Neuronal stem cell (in vitro differentiated cells): ENCODE measurements around the gene HRAS.

Experiments used
- DNase-seq: peaks from one replicate; pipeline ENCODE4 v3.0.0-alpha.2; 2013; ENCODE audit warnings: low spot score
- H2AFZ ChIP-seq: one replicate; pipeline ENCODE4 v1.6.1; 2013; ENCODE audit warnings: mild to moderate bottlenecking, low read length, inconsistent platforms
- H2AK5ac ChIP-seq: 2 replicates; pipeline ENCODE4 v1.6.1; 2013; ENCODE audit warnings: low read depth, mild to moderate bottlenecking, inconsistent platforms, low read length, moderate library complexity, mixed read lengths
- H2BK120ac ChIP-seq: 2 replicates; pipeline ENCODE4 v1.6.1; 2013; ENCODE audit warnings: low read depth, mild to moderate bottlenecking, inconsistent platforms, low read length, moderate library complexity, mixed read lengths
- H2BK12ac ChIP-seq: one replicate; pipeline ENCODE4 v1.6.1; 2013; ENCODE audit warnings: low read length, inconsistent platforms
- H2BK15ac ChIP-seq: 2 replicates; pipeline ENCODE4 v1.6.1; 2013; ENCODE audit warnings: mild to moderate bottlenecking, low read length, inconsistent platforms, mixed read lengths
- H2BK5ac ChIP-seq: one replicate; pipeline ENCODE4 v1.6.1; 2013; ENCODE audit warnings: inconsistent platforms, mild to moderate bottlenecking, low read length, moderate library complexity
- H3K14ac ChIP-seq: one replicate; pipeline ENCODE4 v1.6.1; 2013; ENCODE audit warnings: low read length, inconsistent platforms
- H3K18ac ChIP-seq: 2 replicates; pipeline ENCODE4 v1.6.1; 2013; ENCODE audit warnings: low read length, inconsistent platforms
- H3K23ac ChIP-seq: 2 replicates; pipeline ENCODE4 v1.6.1; 2013; ENCODE audit warnings: low read depth, mild to moderate bottlenecking, mixed read lengths, low read length, inconsistent platforms; ENCODE audit not compliant: poor library complexity
- H3K27ac ChIP-seq: replicated peaks from 3 replicates; pipeline ENCODE4 v1.5.1; 2013; ENCODE audit warnings: low read length, inconsistent platforms
- H3K27me3 ChIP-seq, 3 experiments: 2 replicates each; pipeline ENCODE4 v1.6.1; 2013; ENCODE audit warnings: low read length in 3 of 3, mild to moderate bottlenecking in 2 of 3, inconsistent platforms in 1 of 3, low read depth in 1 of 3, mixed read lengths in 1 of 3, moderate library complexity in 1 of 3; ENCODE audit not compliant: control insufficient read depth in 3 of 3, insufficient read depth in 3 of 3
- H3K36me3 ChIP-seq, 2 donors: replicated peaks in 1 of 2; 2 replicates each; pipeline ENCODE4 v1.6.1; 2013; ENCODE audit warnings: low read length in 2 of 2; ENCODE audit not compliant: control insufficient read depth in 2 of 2, insufficient read depth in 2 of 2
- H3K4ac ChIP-seq: 2 replicates; pipeline ENCODE4 v1.6.1; 2013; ENCODE audit warnings: inconsistent platforms, mild to moderate bottlenecking, low read length, moderate library complexity
- H3K4me1 ChIP-seq, 2 donors: 1 replicate in 1 of 2; 2 replicates in 1 of 2; pipeline ENCODE4 v1.6.1; 2013; ENCODE audit warnings: low read length in 2 of 2, low read depth in 1 of 2; ENCODE audit not compliant: control insufficient read depth in 2 of 2, insufficient read depth in 1 of 2
- H3K4me2 ChIP-seq: one replicate; pipeline ENCODE4 v1.6.1; 2013; ENCODE audit warnings: mild to moderate bottlenecking, low read length, inconsistent platforms; ENCODE audit not compliant: insufficient read depth, poor library complexity, severe bottlenecking
- H3K4me3 ChIP-seq, 2 donors: 2 replicates each; pipeline ENCODE4 v1.5.1; 2013; ENCODE audit warnings: low read length in 2 of 2, mild to moderate bottlenecking in 2 of 2, inconsistent platforms in 1 of 2, moderate library complexity in 1 of 2
- H3K79me1 ChIP-seq: one replicate; pipeline ENCODE4 v1.6.1; 2013; ENCODE audit warnings: low read depth, mild to moderate bottlenecking, inconsistent platforms, low read length, moderate library complexity
- H3K9ac ChIP-seq: one replicate; pipeline ENCODE4 v1.6.1; 2013; ENCODE audit warnings: mild to moderate bottlenecking, low read depth, low read length, inconsistent platforms; ENCODE audit not compliant: poor library complexity
- H3K9me3 ChIP-seq, 2 donors: replicated peaks in 1 of 2; 2 replicates each; pipeline versions ENCODE3 to v1.6.1; 2013; ENCODE audit warnings: low read length in 2 of 2, mild to moderate bottlenecking in 2 of 2, inconsistent platforms in 1 of 2, low read depth in 1 of 2, mixed read lengths in 1 of 2, moderate library complexity in 1 of 2; ENCODE audit not compliant: control insufficient read depth in 2 of 2, insufficient read depth in 1 of 2
- H4K8ac ChIP-seq: one replicate; pipeline ENCODE4 v1.6.1; 2013; ENCODE audit warnings: low read depth, mild to moderate bottlenecking, inconsistent platforms, low read length, moderate library complexity
- H4K91ac ChIP-seq: one replicate; pipeline ENCODE4 v1.6.1; 2013; ENCODE audit warnings: low read length, low read depth, mild to moderate bottlenecking, inconsistent platforms; ENCODE audit not compliant: poor library complexity
- WGBS, 2 donors: extraction: QIAGEN DNeasy Blood & Tissue Kit; methylation state at CpG; one replicate each; pipeline ENCODE4 v1.1.7; 2013; ENCODE audit warnings: missing lambda C conversion rate in 2 of 2, mixed read lengths in 1 of 2; ENCODE audit not compliant: insufficient read length in 2 of 2, insufficient replicate concordance in 1 of 2; ENCODE audit errors: extremely low coverage in 2 of 2; 5-methylcytosine and 5-hydroxymethylcytosine counted together

Gene HRAS

DNA sequence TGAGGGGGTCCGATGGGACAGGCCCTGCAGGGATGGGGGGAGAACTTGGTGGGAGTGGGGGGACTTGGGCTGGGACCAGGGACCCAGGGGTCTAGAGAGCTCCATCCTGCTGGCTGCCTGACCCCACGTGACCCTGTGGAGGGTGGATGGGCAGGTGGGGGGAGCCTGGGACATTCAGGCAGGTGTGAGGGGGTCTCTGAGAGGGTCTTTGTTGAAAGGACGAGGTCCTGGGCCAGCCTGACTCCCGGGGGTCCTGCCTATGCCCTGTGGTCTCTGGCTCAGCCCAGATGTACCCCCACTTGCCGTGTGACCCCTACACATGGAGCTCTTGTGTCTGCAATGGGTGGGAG, 9.4 kb upstream of the HRAS start:
- H2BK120ac ChIP-seq, result no peak overlapping the region
- DNase-seq, result no peak
- H3K14ac ChIP-seq, result no peak overlapping the region
- H3K27ac ChIP-seq, result no peak overlapping the region
- no peak overlapping the region for H2BK5ac ChIP-seq
- H2AK5ac ChIP-seq, result peak overlapping the region; percentile 63
- peak overlapping the region; percentile 65 for H3K23ac ChIP-seq
- H4K8ac ChIP-seq, result no peak overlapping the region
- no CpG with 5 or more reads among the region's 5 CpGs for WGBS, 2 donors
- H3K4me2 ChIP-seq, result no peak overlapping the region
- H3K9me3 ChIP-seq, result no peaks in the 10 kb centered on the region
- H3K79me1 ChIP-seq, result no peaks in the 10 kb centered on the region
- no peak overlapping the region for H3K4ac ChIP-seq
- H4K91ac ChIP-seq, result no peak overlapping the region
- no peak overlapping the region for H3K4me3 ChIP-seq
- no peak overlapping the region for H3K18ac ChIP-seq
- no peak overlapping the region for H3K9ac ChIP-seq
- no peaks in the 10 kb centered on the region for H3K27me3 ChIP-seq
- no peak overlapping the region for H2AFZ ChIP-seq
- H3K36me3 ChIP-seq, result no peaks in the 10 kb centered on the region
- H3K4me1 ChIP-seq, result peaks cover 3 to 5% of the 10 kb centered on the region in 2 donors
- no peak overlapping the region for H2BK12ac ChIP-seq
- no peak overlapping the region for H2BK15ac ChIP-seq

DNA sequence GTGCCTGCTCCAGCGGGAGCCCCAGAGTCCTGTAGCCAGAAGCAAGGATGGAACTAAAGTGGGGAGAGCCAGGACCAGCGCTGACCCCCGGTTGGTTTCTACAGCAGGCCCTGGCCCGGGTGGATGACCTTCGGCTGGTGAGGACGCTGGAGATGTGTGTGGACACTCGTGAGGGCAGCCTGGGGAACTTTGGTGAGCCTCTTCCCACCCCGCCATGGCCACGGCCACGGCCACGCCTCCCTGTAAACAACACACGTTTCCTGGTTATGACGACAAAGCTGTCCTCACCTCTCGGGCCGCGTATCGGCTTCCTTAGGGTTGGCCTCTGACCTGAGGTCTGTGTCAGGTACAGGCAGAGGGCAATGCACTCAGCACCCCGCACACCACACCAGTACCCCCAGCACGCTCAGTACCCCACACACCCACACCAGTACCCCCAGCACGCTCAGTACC, 6.1 kb upstream of the HRAS start:
- WGBS, 2 donors, result no CpG with 5 or more reads among the region's 20 CpGs
- H3K23ac ChIP-seq, result no peak overlapping the region
- H3K4ac ChIP-seq, result no peak overlapping the region

DNA sequence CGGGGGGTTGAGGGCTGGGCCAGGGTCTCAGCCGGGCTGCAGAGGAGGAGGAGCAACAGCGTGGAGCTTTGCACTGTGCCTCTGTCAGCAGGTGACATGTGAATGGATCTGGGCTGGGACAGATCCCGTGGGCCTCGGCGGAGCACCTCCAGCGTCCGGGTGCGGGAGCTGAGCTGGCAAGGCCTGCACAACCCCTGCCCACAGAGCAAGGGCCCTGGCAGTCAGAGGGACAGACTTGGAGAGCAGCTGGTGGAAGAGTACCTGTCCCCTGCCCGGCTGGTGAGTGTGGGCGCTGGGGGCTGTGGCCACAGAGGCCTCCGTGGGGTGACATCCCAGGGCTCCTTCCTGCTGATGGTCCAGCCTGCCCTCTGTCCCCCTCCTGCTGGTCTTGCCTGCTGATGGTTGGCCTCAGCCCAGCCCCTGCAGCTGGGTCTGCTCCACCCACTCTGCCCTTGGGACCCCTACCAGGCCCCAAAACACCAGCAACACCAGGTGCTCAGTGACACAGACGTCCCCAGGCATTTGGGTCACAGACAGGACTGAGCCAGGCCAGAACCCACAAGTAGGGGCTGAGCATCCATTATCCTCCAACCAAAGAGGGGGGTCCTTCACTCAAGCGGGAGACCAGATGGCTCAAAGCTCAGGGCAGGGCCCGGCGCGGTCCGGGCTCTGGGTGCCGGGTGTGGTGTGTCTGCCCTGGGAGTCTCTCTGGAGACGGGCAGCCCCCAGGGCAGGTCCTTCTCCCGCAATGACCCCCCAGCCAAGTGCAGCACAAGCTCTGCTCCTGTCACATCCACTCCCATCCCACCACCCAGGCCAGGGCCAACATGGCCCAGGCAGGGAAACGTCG, 5.4 kb upstream of the HRAS start:
- peak overlapping the region; percentile 40 for H2AFZ ChIP-seq
- H2BK5ac ChIP-seq, result peak overlapping the region; percentile 42
- no peak overlapping the region for H3K27ac ChIP-seq
- H3K18ac ChIP-seq, result peak overlapping the region; percentile 83
- peaks cover 3% of the 10 kb centered on the region for H3K79me1 ChIP-seq
- no peak overlapping the region for H3K4me3 ChIP-seq
- peak overlapping the region; percentile 99 for H2AK5ac ChIP-seq
- peaks cover 12 to 19% of the 10 kb centered on the region in 2 donors for H3K4me1 ChIP-seq
- no peak overlapping the region for H2BK120ac ChIP-seq
- H3K14ac ChIP-seq, result peak overlapping the region; percentile 39
- H3K36me3 ChIP-seq, result no peaks in the 10 kb centered on the region
- peaks cover 0 to 27% (median 4%) of the 10 kb centered on the region in 3 experiments for H3K27me3 ChIP-seq
- H2BK12ac ChIP-seq, result peak overlapping the region; percentile 33
- peak overlapping the region; percentile 67 for H2BK15ac ChIP-seq
- no peaks in the 10 kb centered on the region for H3K9me3 ChIP-seq
- peak overlapping the region; percentile 43 for H4K8ac ChIP-seq
- H4K91ac ChIP-seq, result no peak overlapping the region
- DNase-seq, result no peak
- no CpG with 5 or more reads among the region's 23 CpGs for WGBS, 2 donors
- H3K4ac ChIP-seq, result no peak overlapping the region
- H3K23ac ChIP-seq, result peak overlapping the region; percentile 73
- no peak overlapping the region for H3K4me2 ChIP-seq
- peak overlapping the region; percentile 21 for H3K9ac ChIP-seq

More for the DNA sequence above, 6.1 kb upstream of the HRAS start:
- Histone ChIP-seq H2BK12ac (peak overlapping the region; percentile 33), H3K4me2 (no peak overlapping the region), H3K14ac (no peak overlapping the region), H3K27me3 (peaks cover 0 to 23% (median 4%) of the 10 kb centered on the region in 3 experiments), H2BK120ac (no peak overlapping the region), H3K9ac (peak overlapping the region; percentile 9), H3K9me3 (no peaks in the 10 kb centered on the region), H3K4me1 (peaks cover 9 to 17% of the 10 kb centered on the region in 2 donors), H2AFZ (no peak overlapping the region), H2AK5ac (peak overlapping the region; percentile 99), H2BK5ac (no peak overlapping the region), H2BK15ac (no peak overlapping the region), H4K91ac (no peak overlapping the region), H4K8ac (no peak overlapping the region), H3K4me3 (no peak overlapping the region), H3K79me1 (peaks cover 3% of the 10 kb centered on the region), H3K18ac (no peak overlapping the region), H3K27ac (no peak overlapping the region), H3K36me3 (no peaks in the 10 kb centered on the region)
- no peak for DNase-seq

DNA sequence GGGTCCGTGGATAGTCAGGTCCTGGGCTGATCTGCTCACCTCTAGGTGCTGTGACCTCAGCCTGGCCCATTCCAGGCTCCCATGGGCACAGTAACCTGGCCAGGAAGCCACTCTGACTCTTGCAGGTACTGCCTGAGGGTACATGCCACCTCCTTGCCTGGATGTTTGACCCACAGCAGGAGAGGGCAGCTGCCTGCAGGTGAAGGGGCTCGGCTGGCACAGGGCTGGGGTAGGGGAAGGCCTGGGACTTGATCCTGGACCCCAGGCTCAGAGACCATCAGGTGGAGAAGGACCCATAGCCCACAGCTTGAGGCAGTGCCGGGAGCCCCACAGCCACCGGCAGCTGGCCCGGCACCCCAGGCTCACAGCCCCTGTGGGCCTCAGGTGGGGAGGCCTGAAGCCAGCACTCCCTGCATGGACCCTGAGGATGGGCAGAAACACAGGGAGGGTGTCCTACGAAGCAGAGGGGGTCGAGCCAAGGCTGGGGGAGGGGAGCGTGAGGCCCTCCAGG, 4.7 kb upstream of the HRAS start:
- H3K36me3 ChIP-seq, result no peaks in the 10 kb centered on the region
- DNase-seq, result no peak
- no CpG with 5 or more reads among the region's 8 CpGs for WGBS, 2 donors

More for the DNA sequence above, 4.7 kb upstream of the HRAS start:
- H3K14ac ChIP-seq, result peak overlapping the region; percentile 63
- H3K27me3 ChIP-seq, result peaks cover 0 to 27% (median 4%) of the 10 kb centered on the region in 3 experiments
- no peak overlapping the region for H2BK120ac ChIP-seq
- H2BK12ac ChIP-seq, result peak overlapping the region; percentile 75
- H3K4ac ChIP-seq, result peak overlapping the region; percentile 53
- H3K27ac ChIP-seq, result no peak overlapping the region
- H3K23ac ChIP-seq, result no peak overlapping the region
- peak overlapping the region; percentile 81 for H3K9ac ChIP-seq
- no peak overlapping the region for H4K8ac ChIP-seq
- H2BK5ac ChIP-seq, result peak overlapping the region; percentile 42
- H3K9me3 ChIP-seq, result no peaks in the 10 kb centered on the region
- peak overlapping the region; percentile 67 for H2BK15ac ChIP-seq
- peak overlapping the region; percentile 99 for H2AK5ac ChIP-seq
- no peak overlapping the region for H3K4me3 ChIP-seq
- peak overlapping the region; percentile 40 for H2AFZ ChIP-seq
- peaks cover 3% of the 10 kb centered on the region for H3K79me1 ChIP-seq
- peak overlapping the region; percentile 72 for H4K91ac ChIP-seq
- no peak overlapping the region for H3K4me2 ChIP-seq
- peak overlapping the region; percentile 27 for H3K18ac ChIP-seq
- H3K4me1 ChIP-seq, result peaks cover 12 to 19% of the 10 kb centered on the region in 2 donors
